NCI-H128 (cell line): ENCODE measurements around the gene ZNF366.

Experiments used
- DNase-seq: peaks from one replicate; lab custom pipeline; 2025; ENCODE audit not compliant: unreplicated experiment; lab: John Stamatoyannopoulos, UW

ZNF366 gene, protein sequence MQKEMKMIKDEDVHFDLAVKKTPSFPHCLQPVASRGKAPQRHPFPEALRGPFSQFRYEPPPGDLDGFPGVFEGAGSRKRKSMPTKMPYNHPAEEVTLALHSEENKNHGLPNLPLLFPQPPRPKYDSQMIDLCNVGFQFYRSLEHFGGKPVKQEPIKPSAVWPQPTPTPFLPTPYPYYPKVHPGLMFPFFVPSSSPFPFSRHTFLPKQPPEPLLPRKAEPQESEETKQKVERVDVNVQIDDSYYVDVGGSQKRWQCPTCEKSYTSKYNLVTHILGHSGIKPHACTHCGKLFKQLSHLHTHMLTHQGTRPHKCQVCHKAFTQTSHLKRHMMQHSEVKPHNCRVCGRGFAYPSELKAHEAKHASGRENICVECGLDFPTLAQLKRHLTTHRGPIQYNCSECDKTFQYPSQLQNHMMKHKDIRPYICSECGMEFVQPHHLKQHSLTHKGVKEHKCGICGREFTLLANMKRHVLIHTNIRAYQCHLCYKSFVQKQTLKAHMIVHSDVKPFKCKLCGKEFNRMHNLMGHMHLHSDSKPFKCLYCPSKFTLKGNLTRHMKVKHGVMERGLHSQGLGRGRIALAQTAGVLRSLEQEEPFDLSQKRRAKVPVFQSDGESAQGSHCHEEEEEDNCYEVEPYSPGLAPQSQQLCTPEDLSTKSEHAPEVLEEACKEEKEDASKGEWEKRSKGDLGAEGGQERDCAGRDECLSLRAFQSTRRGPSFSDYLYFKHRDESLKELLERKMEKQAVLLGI

DNA sequence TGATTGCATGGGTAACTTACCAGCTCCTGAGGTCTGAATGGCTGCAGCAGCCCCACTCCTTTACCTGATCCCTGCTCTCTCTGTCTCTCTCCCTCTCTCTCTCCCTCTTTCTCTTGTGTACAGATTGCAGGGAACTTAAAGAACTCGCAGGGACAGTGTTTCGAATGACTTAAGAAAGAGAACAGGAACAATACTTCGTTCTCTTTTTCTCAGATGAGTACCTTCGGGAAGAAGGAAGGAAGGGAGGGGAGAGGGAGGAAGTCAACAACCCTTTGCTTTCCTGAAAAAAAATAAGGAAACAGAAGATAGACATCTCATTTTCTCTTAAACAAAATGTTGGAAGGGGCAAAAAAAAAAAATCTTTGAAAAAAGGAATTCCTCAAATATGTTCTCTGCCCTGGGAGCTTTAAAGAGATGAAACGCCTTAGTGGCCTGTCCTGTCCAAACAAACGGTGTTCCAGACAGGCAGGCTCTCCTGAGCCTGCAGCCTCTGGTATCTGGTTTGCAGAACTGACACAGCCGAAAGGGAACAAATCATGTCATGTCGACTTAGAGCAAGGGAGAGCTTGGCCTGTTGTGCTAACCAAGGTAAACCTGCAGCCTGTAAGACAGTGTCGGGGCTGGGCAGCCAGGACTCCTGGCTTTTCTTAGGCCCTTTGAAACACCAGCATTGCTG, at the start of gene ZNF366:
Gene ZNF366, minus strand, starts transcription at position 180 of the 676 bp plus-strand sequence. CDS start 45,914 bp downstream, outside the sequence.
- DNase-seq = no peak

DNA sequence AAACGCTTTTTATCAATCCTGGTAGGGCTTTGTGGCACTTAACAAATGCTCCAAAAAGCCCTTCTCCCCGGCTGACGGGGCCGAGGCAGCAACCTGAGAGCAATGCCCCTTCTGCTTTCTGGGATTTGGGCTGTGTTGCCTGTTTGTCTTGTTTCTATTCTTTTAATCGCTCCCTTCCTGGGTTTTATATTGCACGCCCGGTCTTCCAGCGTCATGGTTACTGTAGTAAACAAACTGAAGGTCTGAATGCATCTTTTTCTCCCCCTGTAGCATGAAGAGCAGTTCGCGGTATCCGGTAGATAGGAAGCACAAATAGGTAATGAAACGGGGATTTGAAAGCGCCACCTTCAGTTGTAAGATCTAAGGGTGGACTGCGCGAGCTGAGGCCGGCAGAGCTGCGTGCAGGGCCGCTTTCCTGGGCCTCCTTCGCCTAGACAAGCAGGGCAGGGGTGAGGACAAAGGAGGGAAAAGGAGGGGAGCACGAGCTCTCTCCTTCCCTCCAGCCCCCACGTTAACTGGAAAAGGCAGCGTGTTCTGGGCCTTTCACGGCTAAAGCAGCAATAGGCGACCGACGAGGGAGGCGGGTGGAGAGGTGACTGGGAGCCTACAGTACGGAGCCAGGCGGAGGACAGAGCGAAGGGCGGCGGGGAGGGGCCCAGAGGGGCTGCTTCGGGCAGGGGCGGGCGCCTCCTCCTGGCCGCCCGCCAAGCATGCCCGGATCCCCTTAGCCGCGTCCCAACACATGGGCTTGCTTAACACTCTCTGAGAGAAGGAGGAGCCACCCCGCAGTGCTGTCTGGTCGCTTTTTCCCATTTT, 49.3 kb upstream of the ZNF366 start:
- no peak for DNase-seq

DNA sequence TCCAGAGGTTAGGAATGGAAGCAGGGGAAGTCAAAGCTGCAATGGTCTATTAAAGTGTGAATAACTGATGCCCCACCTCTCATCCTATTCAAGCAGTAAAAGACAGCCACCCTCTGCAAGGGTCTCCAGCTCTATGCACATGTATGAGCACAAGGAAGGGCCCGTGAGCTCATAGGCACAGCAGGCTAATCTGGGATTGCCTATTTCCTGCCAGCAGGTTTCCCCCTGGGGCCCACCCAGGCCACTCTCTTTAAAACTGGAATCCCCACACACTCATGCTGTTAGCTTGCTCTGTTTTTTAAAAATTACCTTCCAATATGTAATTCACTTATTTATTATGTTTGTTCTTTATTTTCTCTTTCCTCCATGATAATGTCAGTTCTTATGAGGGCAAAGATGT, 48.7 kb upstream of the ZNF366 start:
- no peak for DNase-seq

DNA sequence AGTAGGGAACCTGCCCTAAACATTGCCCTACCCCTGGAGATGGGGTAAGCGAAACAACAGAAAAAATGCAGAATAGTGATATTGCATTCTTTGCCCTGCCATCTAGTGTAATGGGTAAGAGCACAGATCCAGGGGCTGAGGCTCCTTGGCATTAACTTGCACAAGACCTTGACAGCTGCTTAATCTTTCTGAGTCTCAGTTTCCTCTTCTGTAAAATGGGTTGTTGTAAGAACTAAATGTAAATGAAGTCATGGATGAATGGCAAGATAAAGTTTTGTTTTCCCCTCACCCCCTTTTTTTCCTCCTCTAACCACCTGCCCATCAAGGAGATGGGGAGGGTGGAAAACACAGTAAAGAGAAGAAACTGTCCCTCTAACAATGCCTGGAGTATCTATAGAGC, 47.7 kb upstream of the ZNF366 start:
- DNase-seq = no peak

DNA sequence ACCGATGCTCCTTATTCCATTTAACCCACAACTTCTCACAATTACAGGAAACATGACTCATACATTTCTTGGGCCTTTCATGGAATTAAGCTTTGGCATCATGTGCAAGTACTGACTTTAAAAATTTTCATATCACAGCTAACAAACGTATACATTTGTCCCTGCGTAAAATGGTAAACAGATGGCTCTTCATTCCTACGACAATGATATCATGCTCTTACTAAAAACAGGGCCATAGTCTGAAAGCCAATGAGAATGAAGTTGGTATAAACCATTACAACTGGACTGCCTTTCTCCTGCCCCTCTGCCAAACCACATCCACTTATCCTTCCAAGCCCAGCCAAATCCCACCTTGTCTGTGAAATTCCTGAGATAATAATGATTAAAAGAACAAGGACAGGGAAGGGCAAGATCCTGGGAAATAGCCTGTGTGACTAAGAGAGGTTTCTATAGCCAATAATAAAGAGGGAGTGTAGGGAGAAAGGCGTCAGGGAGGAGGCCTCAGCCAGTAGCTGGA, 44.9 kb upstream of the ZNF366 start:
- DNase-seq = no peak

DNA sequence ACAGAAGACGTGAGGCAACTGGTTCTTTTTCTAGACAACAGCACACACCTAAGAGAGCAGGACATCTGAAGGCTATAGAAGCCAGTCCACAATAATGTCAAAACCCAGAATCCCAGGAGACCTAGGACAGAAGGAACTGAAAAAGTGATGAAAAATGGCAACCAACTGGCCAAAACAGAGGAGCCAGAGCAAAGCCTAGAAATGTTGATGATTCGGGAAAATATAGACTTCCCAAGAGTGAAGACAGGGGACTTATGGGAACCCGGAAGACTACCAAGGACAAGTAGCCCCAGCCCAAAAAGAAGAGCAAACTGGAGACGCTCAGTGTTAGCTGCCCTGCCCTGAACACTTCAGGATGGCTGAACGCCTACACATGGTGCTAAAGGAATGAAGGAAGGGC, 43.4 kb upstream of the ZNF366 start:
- DNase-seq = no peak

DNA sequence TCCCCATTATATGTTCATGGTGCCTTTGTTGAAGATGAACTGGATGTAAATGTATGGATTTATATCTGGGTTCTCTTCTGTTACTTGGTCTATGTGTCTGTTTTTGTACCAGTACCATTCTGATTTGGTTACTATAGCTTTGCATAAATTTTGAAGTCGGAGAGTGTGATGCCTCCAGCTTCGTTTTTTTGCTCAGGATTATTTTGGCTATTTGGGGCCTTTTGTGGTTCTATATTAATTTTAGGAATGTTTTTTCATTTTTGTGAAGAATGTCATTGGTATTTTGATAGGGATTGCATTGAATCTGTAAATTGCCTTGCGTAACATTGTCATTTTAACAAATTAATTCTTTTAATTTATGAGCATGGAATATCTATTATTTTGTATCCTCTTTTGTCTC, 36.6 kb upstream of the ZNF366 start:
- DNase-seq = no peak

DNA sequence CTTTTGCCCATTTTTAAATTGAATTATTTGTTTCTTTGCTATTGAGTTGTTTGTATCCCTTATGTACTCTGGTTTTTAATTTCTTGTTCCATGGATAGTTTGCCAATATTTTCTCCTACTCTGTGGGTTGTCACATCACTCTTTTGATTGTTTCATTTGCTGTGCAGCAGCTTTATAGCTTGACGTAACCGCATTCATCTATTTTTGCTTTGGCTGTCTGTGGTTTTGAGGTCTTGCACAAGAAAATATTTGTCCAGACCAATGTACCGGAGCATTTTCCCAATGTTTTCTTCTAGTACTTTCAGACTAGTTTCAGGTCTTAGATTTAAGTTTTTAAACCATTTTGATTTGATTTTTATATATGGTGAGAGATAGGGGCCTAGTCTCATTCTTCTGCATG, 36.2 kb upstream of the ZNF366 start:
- no peak for DNase-seq

DNA sequence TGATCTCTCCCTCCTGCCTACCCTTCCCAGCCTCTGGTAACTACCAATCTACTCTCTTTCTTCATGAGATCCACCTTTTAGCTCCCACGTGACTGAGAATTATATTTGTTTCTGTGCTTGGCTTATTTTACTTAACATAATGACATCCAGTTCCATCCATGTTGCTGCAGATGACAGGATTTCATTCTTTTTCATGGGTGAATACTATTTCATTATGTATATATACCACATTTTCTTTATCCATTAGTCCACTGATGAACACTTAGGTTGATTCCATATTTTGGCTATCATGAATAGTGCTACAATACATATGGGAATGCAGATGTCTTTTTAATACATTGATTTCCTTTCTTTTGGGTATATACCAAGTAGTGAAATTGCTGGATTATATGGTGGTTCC, 35.5 kb upstream of the ZNF366 start:
- DNase-seq = no peak

DNA sequence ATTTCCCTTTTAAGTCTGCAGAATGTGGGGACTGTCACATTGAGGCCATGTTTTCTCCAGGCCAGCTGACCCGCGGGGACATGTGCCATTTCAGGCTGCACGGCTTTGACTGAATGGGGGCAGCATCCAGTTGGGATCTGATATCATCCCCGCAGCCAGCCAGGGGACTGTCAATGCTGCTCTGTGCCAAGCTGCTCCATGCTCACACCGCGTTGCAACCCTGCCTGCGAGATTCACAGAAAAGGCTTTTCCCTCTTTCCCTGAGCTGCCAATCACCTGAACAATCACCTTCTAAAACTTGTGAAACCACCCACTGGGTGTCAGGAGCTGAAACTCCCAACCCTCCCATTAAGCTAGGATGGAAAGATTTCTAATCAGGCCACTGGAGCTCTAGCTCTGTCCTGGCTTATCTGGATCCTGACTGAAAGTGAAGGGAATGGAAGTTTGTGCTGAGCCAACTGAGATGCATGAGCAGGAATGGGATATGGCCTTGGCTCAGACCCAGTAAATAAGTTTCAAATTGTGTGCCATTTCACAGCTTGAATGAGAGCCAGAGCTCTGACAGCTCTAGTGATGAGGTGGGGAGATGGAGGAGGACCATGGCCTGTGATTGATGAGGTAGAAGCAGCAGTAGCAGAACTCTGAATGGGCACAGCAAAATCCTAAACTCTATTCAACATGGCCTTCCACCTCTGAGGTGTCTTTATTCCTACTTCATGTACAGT, 34.5 kb upstream of the ZNF366 start:
- no peak for DNase-seq

DNA sequence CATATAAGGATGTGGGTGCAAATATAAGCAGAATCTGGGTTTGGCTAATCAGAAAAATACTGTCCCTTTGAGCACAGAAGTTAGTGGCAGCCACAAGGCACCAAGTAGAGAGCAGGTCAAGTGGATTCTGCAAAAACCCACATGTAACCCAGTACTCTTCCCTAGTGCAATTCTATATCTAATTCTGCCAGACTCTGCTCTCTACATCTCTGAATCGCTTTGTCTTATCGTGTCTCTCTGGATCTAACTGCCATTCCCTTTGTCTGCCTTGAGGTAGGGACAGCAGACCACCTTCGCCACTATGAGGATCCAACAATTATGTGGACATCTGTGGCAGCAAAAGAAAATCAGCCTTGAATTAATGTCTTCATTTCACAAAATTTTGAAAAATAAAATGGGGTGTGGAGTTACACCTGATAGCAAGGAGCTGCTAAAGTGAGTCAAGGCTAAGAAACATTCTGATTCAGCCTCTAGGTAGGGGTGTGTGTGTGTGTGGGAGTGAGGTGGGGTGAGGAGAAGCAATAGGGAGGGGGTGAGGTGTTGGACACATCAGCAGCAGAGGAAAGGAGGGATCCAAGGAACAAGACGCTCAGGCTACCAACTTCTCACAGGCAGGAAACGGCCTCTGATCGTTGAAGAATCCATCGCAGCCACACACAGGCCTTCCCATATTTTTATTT, 33.7 kb upstream of the ZNF366 start:
- no peak for DNase-seq

DNA sequence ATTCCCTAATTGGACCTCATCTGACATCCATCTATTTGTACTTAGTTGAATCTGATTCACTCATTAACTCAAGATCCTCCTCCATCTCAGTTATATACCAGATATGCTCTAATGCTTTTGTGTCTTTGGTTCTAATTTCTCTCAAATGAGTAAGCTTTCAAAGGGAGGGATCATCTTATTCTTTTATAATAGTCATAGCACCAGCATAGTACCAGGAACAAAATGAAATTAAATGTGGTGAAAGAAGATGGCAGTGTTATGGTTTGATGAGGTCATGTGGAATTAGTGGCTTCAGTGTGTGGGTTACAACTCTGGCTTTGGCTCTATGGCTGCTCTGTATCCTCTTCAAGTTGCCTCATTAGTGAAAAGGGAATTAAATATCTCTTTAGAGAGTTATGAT, 32.5 kb upstream of the ZNF366 start:
- no peak for DNase-seq

DNA sequence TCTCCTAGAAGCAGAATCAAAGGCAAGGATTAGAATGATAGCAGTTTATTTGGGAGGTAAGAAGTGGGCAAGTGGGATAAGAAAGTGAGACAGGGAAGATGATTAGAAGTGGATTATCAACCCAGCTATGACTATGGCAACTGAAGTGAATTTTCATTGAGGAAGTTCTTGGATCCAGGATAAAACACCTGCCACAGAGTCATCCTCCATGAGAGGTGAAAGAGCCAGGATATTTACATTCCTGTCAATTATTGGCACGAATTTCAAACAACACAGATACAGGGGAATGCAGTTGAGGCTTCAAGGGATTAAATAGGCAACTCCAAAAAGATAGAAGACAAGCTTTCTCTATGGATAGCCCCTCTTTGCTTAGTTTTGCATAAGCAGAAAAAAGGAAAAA, 31.8 kb upstream of the ZNF366 start:
- no peak for DNase-seq

DNA sequence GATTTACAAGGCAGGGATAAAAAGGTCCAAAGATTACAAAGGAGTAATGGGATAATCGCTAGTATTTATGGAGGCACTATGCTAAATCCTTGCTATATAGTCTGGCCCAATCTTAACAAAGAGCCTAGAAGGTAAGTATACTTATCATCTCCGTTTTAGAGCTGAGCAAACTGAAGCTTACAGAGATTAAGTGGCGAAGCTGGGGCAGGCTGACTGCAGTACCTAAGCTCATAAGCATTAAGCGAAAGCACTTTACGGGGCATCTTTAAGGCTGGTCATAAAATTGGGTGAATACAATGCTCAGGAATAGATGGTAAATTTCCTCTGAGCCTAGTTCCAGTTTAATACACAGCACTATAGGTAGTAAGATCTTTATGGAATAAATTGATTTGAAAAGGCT, 30.0 kb upstream of the ZNF366 start:
- no peak for DNase-seq

DNA sequence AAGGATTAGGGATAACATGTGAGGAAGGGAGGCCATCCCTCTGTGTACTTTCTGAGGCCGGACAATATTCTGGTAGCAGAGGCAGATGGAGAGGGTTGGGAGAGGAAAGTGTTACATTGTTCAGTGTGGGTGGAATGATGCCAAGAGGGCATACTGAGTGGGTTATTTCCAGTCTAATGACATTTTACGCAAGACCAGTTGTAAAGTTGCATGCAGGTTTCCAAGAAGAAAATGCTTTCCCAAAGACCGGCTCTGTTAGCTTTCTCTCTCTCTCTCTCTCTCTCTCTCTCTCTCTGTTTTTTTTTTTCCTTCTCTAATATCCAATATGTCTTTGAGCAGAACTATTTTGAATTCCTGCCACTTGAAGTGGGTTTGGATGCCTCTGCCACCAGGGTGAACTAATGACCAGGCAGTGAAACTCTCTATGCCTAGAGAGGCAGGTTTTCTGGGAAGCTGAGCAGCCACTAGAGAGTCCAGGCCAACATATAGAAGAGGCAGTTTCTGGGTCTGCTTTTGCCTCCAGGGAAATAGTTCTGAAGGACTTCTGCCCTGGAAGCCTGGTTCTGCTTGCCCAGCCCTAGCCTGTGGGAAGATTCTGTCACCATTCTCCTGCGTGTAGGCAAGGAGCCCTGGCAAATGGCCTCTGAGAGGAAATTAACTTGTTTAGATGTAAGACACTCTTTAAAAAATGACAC, 24.4 kb upstream of the ZNF366 start:
- DNase-seq = no peak

DNA sequence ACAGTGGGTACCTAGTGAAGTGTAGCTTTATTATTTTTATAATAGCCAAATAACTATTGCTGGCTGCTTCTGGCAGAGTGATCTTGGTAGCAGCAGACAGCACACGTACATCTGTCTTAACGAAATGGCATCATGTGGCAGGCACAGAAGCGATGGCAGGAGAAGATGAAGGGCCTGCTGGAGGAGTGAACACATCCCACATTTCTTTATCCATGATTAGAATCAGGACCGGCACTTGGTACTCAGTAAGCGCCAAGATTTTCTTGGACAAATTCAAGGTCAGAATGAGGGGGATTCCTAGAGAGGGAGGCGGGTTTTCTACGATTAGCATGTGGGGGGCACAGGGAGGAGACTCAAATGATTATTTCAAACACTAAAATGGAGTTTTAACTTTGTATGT, 23.0 kb upstream of the ZNF366 start:
- DNase-seq = no peak

DNA sequence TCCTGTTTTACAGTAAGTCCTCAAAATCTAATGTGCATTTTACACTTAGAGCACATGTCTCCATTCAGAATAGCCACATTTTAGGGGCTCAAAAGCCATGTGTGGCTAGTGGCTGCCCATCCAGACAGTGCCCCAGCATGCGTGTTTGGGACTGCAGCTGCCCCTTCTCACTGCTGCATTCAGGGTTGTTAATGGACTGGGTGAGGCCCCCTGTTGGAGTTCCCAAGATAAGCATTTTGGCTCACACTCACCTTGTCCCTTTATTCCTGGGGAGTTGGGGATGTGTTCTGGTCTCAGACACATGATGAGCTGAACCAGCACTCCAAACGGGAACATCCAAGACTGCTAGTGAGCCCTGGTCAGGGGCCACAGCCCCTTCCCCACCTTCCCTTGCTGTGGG, 22.2 kb upstream of the ZNF366 start:
- DNase-seq = no peak

DNA sequence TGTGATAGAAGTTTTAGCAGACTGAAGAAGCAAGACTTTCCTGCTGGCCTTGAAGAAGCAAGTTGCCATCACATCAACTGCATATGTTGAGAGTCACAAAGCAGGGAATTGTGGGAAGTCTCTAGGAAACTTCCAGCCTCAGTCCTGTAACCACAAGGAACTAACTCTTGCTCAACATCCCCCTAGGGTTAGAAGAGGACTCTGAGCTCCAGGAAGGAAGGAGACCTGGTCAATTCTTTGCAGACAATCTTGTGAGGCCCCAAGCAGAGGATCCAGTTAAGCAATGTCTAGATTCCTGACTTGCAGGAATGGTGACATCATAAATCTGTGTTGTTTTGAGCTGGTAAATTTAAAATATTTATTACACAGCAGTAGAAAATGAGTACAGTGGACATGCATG, 18.6 kb upstream of the ZNF366 start:
- DNase-seq = no peak

DNA sequence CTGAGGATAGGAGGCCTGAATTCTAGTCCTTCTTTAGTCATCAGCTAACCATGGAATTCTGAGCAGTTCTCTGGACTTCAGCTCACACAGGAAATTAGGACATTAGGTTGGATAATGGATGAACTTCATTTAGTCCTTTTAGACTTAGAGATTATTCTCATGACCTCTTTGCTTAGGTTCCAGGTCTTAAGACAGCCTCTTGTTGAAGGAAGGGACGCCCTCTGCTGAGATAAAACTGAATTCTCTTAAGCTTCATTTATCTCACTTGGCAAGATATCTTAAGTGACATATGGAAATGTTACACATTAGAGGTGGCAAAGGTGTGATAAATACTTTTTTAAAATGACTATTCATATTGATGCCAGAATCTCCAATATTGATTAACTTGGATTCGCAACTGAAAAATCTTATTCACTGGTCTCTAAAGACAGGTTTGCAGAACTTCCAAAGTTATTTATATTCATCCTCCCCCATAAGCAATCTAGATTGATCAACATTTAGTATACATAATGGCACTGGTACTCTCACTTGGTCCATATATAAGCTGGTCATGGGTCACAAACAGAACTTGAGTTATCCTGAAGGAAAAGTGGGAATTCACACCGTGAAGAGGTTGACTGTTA, 16.9 kb upstream of the ZNF366 start:
- no peak for DNase-seq
